Stimulated activated CD4-positive, alpha-beta T cell treated with anti-CD3 and anti-CD28 coated beads, Interleukin-4, amount 100 ng/mL, for 24 hours (primary cell): Measurements from ENCODE around the gene CLCN1.
"Not testable (repeated sequence)": the region's sequence is repeated elsewhere in the genome, so short reads cannot be mapped to it uniquely, and the experiment has no call there.

Source experiments
- DNase-seq: peaks from one replicate; pipeline ENCODE4 v3.0.0-alpha.2; 2020

Gene CLCN1

GRCh38 chr7:143388051-143388450 is 72.1 kb downstream of the CLCN1 start:
- DNase-seq, result no peak

- no peak for DNase-seq
Measured at GRCh38 chr7:143388491-143389101, 72.7 kb downstream of the CLCN1 start.

DNA sequence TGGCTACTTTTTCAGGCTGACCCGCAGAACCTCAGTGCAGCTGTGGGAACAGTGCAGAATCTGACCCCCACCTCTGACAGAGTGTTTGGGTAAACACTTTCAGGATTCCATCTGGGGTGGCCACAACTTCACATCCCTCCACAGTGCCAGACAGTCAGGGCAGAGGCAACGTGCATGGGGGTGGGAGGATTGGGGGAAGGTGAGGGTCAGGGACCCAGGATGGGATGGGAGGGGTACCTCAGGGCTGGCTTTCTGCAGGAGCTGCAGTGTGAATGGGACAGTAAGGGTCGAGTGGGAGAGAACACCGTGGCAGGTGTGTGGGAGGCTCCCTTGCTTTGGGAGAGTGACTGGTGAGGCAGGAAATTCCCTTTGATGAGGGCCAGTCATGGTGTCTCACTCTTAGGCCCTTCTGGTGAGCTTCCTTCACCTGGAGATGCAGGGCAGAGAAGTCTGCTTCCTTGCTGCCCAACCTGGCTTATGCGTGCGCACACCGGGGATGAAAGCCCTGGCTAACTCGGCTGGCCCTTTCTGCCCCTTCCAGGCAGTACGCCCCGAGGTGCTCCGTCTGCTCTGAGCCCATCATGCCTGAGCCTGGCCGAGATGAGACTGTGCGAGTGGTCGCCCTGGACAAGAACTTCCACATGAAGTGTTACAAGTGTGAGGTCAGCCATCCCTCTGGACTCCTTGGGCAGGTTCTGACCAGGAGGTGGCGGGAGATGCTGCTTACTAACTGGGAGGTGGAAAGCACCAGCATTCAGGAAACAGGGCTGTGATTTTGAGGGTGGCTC is 73.6 kb downstream of the CLCN1 start:
- DNase-seq, result no peak

GRCh38 chr7:143390104-143390772 is 74.3 kb downstream of the CLCN1 start:
- no peak for DNase-seq

- no peak for DNase-seq
Measured at GRCh38 chr7:143390773-143391317, 74.9 kb downstream of the CLCN1 start.

DNA sequence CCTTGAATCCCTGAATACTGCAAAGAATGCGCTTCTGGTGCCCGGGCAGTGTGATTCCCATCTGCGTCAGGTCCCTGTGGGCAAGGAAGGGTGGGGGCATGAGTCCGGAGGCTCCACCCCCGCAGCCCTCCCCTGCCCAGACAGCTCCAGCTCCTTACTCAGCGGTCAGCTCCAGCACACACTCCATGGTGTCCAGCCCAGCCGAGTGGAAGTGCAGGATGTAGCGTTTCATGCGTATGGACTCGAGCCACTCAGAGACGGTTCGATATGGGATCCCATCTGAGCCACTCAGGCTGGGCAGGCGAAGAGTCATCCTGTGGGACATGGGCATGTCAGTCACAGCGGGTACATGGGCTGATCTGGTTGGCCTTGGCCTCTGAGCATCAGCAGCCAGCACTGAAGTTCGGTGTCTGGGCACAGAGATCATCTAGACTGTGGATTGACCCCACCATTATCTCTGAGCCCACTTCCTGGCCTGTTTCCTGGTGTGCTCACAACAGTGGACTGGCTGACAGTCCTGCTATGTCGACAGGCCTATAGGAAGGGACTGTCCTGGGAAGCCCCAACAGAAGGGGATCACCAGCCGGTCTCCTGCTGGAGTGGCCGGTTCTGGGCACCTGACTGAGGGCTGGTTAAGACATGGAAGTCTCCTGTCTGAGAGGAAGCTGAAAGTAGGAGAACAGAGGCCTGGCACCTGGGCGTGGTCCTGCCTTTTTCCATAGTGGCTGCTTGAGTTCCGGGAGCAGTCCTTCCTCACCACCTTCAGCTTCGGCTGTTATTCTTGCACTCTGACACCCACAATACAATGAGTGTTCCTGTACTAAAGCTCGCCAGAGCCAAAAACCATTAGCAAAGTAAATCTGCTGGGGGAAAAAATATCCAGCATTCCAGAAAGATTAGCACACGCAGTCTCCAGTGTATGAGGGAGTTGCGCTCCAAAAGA is 75.8 kb downstream of the CLCN1 start:
- DNase-seq, result no peak

- DNase-seq, result not testable (repeated sequence)
Measured at GRCh38 chr7:143392427-143392826, 76.5 kb downstream of the CLCN1 start.

GRCh38 chr7:143392875-143393266 is 77.0 kb downstream of the CLCN1 start:
- DNase-seq, result no peak

GRCh38 chr7:143393267-143394041 is 77.5 kb downstream of the CLCN1 start:
- DNase-seq, result no peak

DNA sequence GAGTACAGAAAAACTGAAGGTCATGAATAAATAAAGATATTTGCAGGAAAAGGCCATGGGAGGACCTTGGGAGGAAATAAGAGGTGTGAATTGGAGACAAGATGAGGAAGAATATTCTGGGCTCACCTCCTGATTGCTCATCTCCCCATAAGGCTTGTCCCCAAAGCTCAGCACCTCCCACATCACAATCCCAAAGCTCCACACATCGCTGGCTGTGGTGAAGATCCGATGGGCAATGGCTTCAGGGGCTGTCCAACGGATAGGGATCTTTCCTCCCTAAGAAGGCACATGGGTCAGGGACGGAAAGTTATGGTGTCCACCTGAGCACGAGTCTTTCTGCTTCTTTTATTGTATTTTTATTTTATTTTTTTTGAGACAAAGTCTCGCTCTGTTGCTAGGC is 78.2 kb downstream of the CLCN1 start:
- no peak for DNase-seq

- DNase-seq, result no peak
Measured at GRCh38 chr7:143394777-143395176, 78.9 kb downstream of the CLCN1 start.

DNA sequence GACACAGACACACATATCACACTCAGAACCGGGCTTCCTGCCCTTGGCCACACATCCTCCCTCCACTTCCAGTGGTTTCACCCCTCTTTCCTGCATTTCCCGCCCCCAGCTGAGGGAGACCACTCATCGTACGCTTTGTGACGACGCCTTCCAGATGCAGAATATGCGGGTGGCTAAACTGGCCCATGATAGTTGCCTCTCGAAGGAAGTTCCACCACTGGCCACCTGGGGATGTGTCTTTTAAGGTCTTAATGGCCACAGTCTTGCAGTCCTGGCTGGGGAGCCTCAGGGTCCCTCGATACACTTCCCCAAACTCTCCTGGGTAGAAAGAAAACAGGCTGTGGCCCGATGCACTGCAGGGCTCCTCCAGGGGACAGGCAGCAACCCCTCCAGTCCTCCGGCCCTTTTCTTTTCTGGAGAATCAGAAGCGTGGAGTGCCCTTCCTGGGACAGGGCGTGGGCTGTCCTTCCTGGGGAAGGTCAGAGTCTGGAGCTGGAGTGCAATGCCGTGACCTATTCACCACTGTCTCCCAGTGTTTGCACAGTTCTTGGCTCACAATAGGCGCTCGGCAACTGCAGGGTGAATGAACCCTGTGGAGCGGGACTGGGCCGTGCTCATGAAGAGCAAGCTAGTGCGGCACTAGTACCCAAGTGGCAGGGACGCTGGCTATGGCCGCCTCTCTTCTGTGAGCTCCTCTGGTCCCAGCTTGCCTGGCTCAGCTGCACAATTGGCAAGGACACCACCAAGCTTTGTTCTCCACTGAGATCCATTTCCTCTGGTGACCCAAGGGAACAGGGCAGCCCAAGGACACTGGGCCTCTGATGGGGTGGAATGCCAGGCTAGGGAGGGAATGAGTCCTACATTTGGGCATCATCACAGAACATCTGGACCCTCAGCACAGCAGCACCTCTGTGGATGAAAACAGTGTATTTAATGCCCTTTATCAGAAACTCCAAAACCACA is 79.6 kb downstream of the CLCN1 start:
- no peak for DNase-seq

- DNase-seq, result no peak
Measured at GRCh38 chr7:143396182-143396581, 80.3 kb downstream of the CLCN1 start.

- DNase-seq, result no peak
Measured at GRCh38 chr7:143396625-143397556, 81.0 kb downstream of the CLCN1 start.

DNA sequence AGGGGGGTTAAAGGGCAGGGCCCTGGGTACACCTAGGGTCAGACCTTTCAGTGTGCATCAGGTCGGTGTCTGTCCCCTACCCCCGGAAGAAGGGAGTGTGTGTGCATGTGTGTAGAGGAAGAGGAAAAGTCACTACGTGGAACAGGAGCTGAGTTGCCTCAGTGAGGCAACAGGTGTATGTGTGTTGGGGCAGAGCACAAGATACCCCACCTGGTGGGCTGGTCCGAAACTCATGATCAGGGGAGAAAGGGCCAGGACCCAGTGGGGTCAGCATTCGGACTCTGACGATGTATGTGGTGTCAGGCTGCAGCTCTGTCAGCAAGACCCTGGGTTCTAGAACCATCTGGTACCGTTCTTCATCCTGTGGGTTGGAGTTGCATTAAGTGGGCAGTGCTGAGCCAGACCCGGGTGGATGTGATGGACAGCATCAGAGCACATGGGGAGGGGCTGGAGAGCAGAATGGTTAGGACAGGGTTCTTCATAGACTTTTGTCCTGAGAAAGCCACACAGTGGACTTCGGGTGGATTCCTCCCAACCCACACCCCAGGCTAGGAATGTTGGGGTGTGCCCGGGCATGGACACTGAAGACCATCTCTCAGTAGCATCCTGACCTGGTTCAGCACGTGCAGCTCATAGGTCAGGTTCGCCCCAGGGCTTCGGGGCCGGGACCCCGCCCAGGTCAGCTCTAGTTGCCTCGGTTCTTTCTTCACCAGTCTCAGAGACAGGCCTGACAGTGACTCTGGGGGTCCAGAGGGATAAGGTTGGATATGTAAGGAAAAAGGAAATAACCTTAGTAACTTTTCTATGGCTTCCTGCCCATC is 82.0 kb downstream of the CLCN1 start:
- no peak for DNase-seq

GRCh38 chr7:143398616-143399015 is 82.7 kb downstream of the CLCN1 start:
- DNase-seq, result no peak

DNA sequence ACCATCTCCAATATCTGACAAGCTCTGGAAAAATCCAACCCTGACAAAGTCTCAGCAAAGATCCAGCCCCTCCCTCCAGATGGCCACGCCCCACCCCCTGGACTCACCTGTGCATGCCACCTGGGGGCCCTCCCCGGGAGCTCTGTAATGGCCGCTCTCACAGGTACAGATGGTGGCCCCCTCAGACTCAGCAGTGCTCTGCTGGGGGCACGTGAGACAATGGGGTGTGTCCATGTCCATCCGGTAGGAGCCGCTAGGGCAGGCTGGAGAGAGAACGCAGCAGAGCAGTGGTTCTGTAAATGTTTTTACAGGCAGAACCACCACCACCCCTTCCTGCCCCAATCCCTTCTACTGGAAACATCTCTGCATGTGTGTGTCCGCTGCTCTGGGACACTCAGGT is 83.2 kb downstream of the CLCN1 start:
- no peak for DNase-seq

DNA sequence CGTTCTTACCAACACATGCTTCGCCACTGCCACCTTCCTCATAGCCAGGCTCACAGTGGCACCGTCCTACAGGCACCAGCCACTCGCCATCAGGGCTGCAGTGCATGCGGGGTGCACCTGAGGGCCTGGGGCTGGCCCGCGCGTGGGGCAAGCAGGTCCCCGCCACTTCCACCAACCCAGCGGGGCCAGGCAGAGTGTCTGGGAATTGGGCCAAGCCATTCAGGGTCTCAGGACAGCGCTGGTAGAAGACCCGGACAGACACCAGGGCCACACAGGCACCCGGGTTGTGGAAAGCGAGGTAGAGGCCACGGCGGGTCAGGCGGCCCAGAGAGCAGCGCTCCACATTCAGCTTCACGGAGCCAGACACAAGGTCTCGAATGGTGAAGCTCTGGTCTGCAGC is 83.7 kb downstream of the CLCN1 start:
- DNase-seq, result no peak

DNA sequence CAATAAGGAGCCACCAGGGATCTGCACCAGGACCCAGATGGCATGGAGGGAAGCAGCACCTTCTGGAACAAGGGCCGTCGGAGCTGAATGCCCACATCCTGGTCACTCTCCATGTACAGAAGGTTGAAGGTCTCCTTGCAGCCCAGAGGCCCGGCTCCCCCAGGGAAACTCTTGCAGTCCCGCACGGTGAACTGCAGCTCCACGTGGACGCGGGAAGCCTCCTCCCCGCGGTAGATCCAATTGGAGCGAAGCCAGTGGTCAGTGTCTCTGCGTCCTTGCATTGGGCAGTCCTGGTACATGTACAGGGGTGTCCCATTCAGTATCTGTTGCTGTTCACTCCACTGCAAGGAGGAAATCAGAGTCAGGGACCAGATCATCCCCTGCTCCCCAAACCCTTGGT is 85.4 kb downstream of the CLCN1 start:
- no peak for DNase-seq
